Measurements from ENCODE around the gene C9orf78. TPM values are rescaled to one million over a fixed set of nuclear protein-coding genes. Genes with fewer than 3 reads are reported as not detected.

Gene C9orf78
- total and polyA plus RNA-seq, 2 of the 8 experiments (the other 6 are each of a cell fraction or from before 2014, with no cell fraction given): 17.4 to 40.6 TPM

DNA sequence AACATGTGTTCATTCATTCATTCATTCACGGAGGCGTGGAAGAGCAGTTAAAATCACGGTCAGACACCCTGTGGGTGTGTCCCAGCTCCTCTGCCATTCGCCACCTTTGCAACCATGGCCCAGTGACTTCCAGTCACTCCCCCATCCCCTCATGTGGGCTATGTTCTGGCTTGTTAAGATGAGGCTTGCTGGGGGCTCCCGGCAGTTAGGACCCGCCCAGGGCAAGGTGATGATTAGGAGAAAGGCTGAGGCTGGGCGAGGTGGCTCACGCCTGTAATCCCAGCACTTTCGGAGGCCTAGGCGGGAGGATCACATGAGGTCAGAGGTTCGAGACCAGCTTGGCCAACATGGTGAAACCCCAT, 57.3 kb downstream of the C9orf78 start:
- CTCF ChIA-PET (ENCODE audit: partially characterized antibody): interaction anchor here (0.8 to 12.8 kb wide), 5 partner anchors 32 to 153 kb away, joined by 3 to 250 read pairs (median 6); no protein-coding TSS in a partner anchor
- Histone ChIP-seq H4K91ac (replicated peaks; ENCODE audit: insufficient read length, low read length) (no peak overlapping the region), H3K27ac (ENCODE audit: low read depth, low read length) (no peak overlapping the region), H3K23ac (ENCODE audit: insufficient read length) (peak overlapping the region; percentile 34), H4K5ac (ENCODE audit: insufficient read length, low read depth, low read length) (no peak overlapping the region), H2BK20ac (ENCODE audit: low read length) (no peak overlapping the region), H2BK5ac (ENCODE audit: low read depth, low read length) (no peak overlapping the region), H3K79me2 (ENCODE audit: control insufficient read depth in 1 of 2, insufficient read depth in 2 of 2, low read length in 2 of 2) (no peaks in the 10 kb centered on the region), H3K4ac (replicated peaks; ENCODE audit: insufficient read length, low read depth, low read length) (no peak overlapping the region), H2BK120ac (replicated peaks; ENCODE audit: low read depth, low read length) (no peak overlapping the region), H2AFZ (ENCODE audit: low read length) (no peak overlapping the region), H2BK15ac (ENCODE audit: low read length) (no peak overlapping the region), H3K4me2 (ENCODE audit: insufficient read depth in 1 of 2, low read depth in 2 of 2, low read length in 2 of 2) (no peak overlapping the region), H3K56ac (replicated peaks; ENCODE audit: insufficient read length, low read depth, low read length) (no peak overlapping the region), H3K79me1 (ENCODE audit: low read depth, low read length) (no peaks in the 10 kb centered on the region), H2BK12ac (ENCODE audit: low read depth, low read length) (no peak overlapping the region), H4K20me1 (replicated peaks in 1 of 2; ENCODE audit: control insufficient read depth in 1 of 2, insufficient read depth in 2 of 2, low read length in 2 of 2) (no peaks in the 10 kb centered on the region), H3K27me3 (replicated peaks in 1 of 4; ENCODE audit: control insufficient read depth in 3 of 4, extremely low read depth in 1 of 4, insufficient read depth in 3 of 4, low read length in 3 of 4) (no peaks in the 10 kb centered on the region), H3K9ac (replicated peaks in 1 of 4; ENCODE audit: extremely low read depth in 1 of 4, low read depth in 3 of 4, low read length in 3 of 4) (no peak overlapping the region), H3K18ac (ENCODE audit: extremely low read depth, low read length) (no peak overlapping the region), H3K36me3 (ENCODE audit: control insufficient read depth in 2 of 4, insufficient read depth in 4 of 4, low read length in 3 of 4) (no peaks in the 10 kb centered on the region), H3K4me3 (ENCODE audit: extremely low read depth in 1 of 4, insufficient read depth in 2 of 4, low read depth in 3 of 4, low read length in 4 of 4) (no peak overlapping the region), H2AK5ac (ENCODE audit: low read depth, low read length) (no peak overlapping the region), H3K9me3 (ENCODE audit: insufficient read depth in 2 of 2, low read depth in 1 of 2, low read length in 1 of 2) (no peaks in the 10 kb centered on the region), H3K4me1 (replicated peaks in 1 of 4; ENCODE audit: control insufficient read depth in 3 of 4, insufficient read depth in 4 of 4, low read length in 3 of 4) (peaks cover 0 to 3% (median 0%) of the 10 kb centered on the region in 4 experiments; a peak in 3 of 7 replicates), H3K14ac (ENCODE audit: insufficient read length) (no peak overlapping the region), H4K8ac (ENCODE audit: extremely low read depth, insufficient read depth, low read length) (no peak overlapping the region), H3K23me2 (ENCODE audit: low read depth, low read length) (no peaks in the 10 kb centered on the region)
- POLR2A ChIA-PET (ENCODE audit: partially characterized antibody): interaction anchor here (0.7 to 1.3 kb wide), 2 partner anchors 9 to 141 kb away, joined by 3 to 4 read pairs; no protein-coding TSS in a partner anchor
- 93% methylated on average over 11 of the region's 11 CpGs; no CpG with 5 or more reads in 1 of the 2 experiments for WGBS, 2 experiments (ENCODE audit: extremely low coverage in 1 of 2, insufficient coverage in 1 of 2, insufficient read length in 1 of 2, insufficient replicate concordance in 2 of 2, low coverage in 1 of 2, low lambda C conversion rate in 2 of 2, missing lambda C conversion rate in 1 of 2)
- DNase-seq (ENCODE audit: low read depth in 1 of 2, low spot score in 2 of 2) (no peak), FAIRE-seq (no peak)
- TF ChIP-seq SIN3A (conservative IDR thresholded peaks at IDR 0.05 in 1 of 2, IDR thresholded peaks at IDR 0.05 in 1 of 2; ENCODE audit: low read depth in 1 of 2, low read length in 2 of 2): no peak
- TF ChIP-seq JUN (IDR thresholded peaks at IDR 0.05; ENCODE audit: low read depth, low read length): no peak
- TF ChIP-seq CEBPB (IDR thresholded peaks at IDR 0.05; ENCODE audit: low read depth, low read length): no peak
- no peak for TF ChIP-seq CBX8 (IDR thresholded peaks at IDR 0.05; ENCODE audit: borderline replicate concordance, low read depth, low read length)
- no peak for TF ChIP-seq POLR2AphosphoS5 (IDR thresholded peaks at IDR 0.05; ENCODE audit: low read depth, low read length)
- no peak for TF ChIP-seq SIRT6 (IDR thresholded peaks at IDR 0.05; ENCODE audit: low read length)
- TF ChIP-seq NRF1 (IDR thresholded peaks at IDR 0.05; ENCODE audit: low read depth, low read length): no peak
- TF ChIP-seq RNF2 (IDR thresholded peaks at IDR 0.05; ENCODE audit: borderline replicate concordance, low read depth, low read length, missing control alignments, poor library complexity, severe bottlenecking): no peak
- TF ChIP-seq BCL11A (IDR thresholded peaks at IDR 0.05; ENCODE audit: low read depth in 2 of 2, low read length in 2 of 2): no peak
- TF ChIP-seq KDM5A (IDR thresholded peaks at IDR 0.05; ENCODE audit: low read length): no peak
- TF ChIP-seq RBBP5 (IDR thresholded peaks at IDR 0.05; ENCODE audit: borderline replicate concordance, low read depth, low read length): no peak
- no peak for TF ChIP-seq TEAD4 (IDR thresholded peaks at IDR 0.05; ENCODE audit: low read depth, low read length)
- TF ChIP-seq SP1 (IDR thresholded peaks at IDR 0.05; ENCODE audit: low read depth, low read length): no peak
- no peak for TF ChIP-seq MAFK (IDR thresholded peaks at IDR 0.05; ENCODE audit: low read depth, low read length)
